ENCODE results near the gene VTI1A. TPM values are rescaled to one million over a fixed set of nuclear protein-coding genes. Genes with fewer than 3 reads are reported as not detected.

VTI1A gene
- total and polyA plus RNA-seq, 2 of the 13 experiments (the other 11 are each of a cell fraction or from before 2014, with no cell fraction given), result 11.7 to 32.7 TPM

DNA sequence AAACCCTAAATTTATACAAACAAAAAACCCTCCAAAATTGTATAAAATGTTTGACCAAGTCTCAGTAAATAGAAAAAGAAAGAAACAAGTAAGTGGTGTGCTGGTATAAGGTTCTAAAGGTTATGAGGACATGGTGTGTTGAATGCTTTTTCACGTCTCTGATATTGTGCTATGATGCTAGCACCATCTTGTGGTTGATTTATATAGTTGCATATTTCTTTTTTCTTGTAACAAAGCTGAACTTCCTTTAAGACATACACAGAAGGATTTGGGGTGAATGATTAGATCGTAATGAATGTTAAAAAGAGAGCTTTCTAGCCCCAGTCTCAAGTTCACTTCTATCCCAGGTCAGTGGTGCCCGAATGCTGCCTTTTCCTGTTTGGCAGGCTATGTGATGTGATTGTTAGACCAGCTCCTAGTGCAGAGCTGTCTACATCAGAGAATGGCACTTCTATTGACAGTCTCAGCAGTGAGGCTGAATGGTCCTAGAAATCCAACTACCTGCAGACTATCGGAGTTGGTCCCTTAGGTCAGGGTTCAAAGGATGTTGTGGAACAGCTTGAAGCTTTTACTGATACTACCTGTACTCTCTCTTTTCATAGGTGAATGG lies 25.0 kb downstream of the VTI1A start:
- Histone ChIP-seq H3K27me3 (ENCODE audit: control insufficient read depth in 1 of 2, insufficient read depth in 2 of 2, low read length in 2 of 2) (no peaks in the 10 kb centered on the region), H3K79me2 (ENCODE audit: insufficient read depth, low read length) (no peaks in the 10 kb centered on the region), H3K27ac (ENCODE audit: extremely low read length, insufficient read depth, low read length) (no peak overlapping the region), H2AFZ (ENCODE audit: low read length) (no peak overlapping the region), H3K4me1 (ENCODE audit: insufficient read depth, low read length) (peaks cover 17% of the 10 kb centered on the region), H3K4me3 (replicated peaks in 1 of 3; ENCODE audit: insufficient read depth in 1 of 3, low read depth in 2 of 3, low read length in 3 of 3) (no peak overlapping the region), H3K9ac (ENCODE audit: insufficient read depth, low read depth, low read length) (no peak overlapping the region), H3K36me3 (replicated peaks in 1 of 2; ENCODE audit: control insufficient read depth in 1 of 2, insufficient read depth in 2 of 2, low read length in 2 of 2) (peaks cover 2 to 4% of the 10 kb centered on the region in 2 experiments; a peak in 2 of 5 replicates), H3K9me3 (ENCODE audit: low read length) (no peaks in the 10 kb centered on the region), H3K4me2 (ENCODE audit: low read depth, low read length) (no peak overlapping the region), H4K20me1 (ENCODE audit: insufficient read depth, low read length) (no peaks in the 10 kb centered on the region)
- peak; percentile 49 for FAIRE-seq
- no peak for TF ChIP-seq ZNF331 (CRISPR knock-in tag; IDR thresholded peaks at IDR 0.05)
- peak; percentile 21; the same call in 1 of the 2 replicates for TF ChIP-seq FOXK1 (CRISPR knock-in tag; IDR thresholded peaks at IDR 0.05; ENCODE audit: borderline replicate concordance, low read depth)
- 0 out of 2 replicates have a peak, but pooled peaks have one; percentile 26 for TF ChIP-seq GATAD2A (CRISPR knock-in tag; IDR thresholded peaks at IDR 0.05)
- TF ChIP-seq ATF7-NPFF (CRISPR knock-in tag; IDR thresholded peaks at IDR 0.05; ENCODE audit: low read depth), result no peak
- no peak for TF ChIP-seq IKZF1 (IDR thresholded peaks at IDR 0.05)
- 0 out of 2 replicates have a peak, but pooled peaks have one; percentile 25 for TF ChIP-seq RAD21 (CRISPR knock-in tag; IDR thresholded peaks at IDR 0.05)
- no peak for TF ChIP-seq ZKSCAN5 (CRISPR knock-in tag; IDR thresholded peaks at IDR 0.05)
- TF ChIP-seq, protein P1, sequence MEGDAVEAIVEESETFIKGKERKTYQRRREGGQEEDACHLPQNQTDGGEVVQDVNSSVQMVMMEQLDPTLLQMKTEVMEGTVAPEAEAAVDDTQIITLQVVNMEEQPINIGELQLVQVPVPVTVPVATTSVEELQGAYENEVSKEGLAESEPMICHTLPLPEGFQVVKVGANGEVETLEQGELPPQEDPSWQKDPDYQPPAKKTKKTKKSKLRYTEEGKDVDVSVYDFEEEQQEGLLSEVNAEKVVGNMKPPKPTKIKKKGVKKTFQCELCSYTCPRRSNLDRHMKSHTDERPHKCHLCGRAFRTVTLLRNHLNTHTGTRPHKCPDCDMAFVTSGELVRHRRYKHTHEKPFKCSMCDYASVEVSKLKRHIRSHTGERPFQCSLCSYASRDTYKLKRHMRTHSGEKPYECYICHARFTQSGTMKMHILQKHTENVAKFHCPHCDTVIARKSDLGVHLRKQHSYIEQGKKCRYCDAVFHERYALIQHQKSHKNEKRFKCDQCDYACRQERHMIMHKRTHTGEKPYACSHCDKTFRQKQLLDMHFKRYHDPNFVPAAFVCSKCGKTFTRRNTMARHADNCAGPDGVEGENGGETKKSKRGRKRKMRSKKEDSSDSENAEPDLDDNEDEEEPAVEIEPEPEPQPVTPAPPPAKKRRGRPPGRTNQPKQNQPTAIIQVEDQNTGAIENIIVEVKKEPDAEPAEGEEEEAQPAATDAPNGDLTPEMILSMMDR (CRISPR knock-in tag; IDR thresholded peaks at IDR 0.05), result peak; percentile 77
- no peak for TF ChIP-seq FOSL1 (CRISPR knock-in tag; IDR thresholded peaks at IDR 0.05; ENCODE audit: borderline replicate concordance)
- TF ChIP-seq ZNF3 (CRISPR knock-in tag; IDR thresholded peaks at IDR 0.05), result 0 out of 2 replicates have a peak, but pooled peaks have one; percentile 59
- no peak for TF ChIP-seq ZSCAN29 (CRISPR knock-in tag; conservative IDR thresholded peaks at IDR 0.05)
- no peak for TF ChIP-seq ZNF256 (CRISPR knock-in tag; conservative IDR thresholded peaks at IDR 0.05)
- no peak for TF ChIP-seq ZNF543 (CRISPR knock-in tag; IDR thresholded peaks at IDR 0.05)
- no peak for TF ChIP-seq ELF3 (CRISPR knock-in tag; IDR thresholded peaks at IDR 0.05)
- no peak for TF ChIP-seq MLLT10 (CRISPR knock-in tag; IDR thresholded peaks at IDR 0.05)
- TF ChIP-seq SMC3 (IDR thresholded peaks at IDR 0.05; ENCODE audit: low read length), result peak; percentile 52
- peak; percentile 37; the same call in 1 of the 2 replicates for TF ChIP-seq KDM5A (IDR thresholded peaks at IDR 0.05; ENCODE audit: borderline replicate concordance, low read length)
- TF ChIP-seq, protein P2, sequence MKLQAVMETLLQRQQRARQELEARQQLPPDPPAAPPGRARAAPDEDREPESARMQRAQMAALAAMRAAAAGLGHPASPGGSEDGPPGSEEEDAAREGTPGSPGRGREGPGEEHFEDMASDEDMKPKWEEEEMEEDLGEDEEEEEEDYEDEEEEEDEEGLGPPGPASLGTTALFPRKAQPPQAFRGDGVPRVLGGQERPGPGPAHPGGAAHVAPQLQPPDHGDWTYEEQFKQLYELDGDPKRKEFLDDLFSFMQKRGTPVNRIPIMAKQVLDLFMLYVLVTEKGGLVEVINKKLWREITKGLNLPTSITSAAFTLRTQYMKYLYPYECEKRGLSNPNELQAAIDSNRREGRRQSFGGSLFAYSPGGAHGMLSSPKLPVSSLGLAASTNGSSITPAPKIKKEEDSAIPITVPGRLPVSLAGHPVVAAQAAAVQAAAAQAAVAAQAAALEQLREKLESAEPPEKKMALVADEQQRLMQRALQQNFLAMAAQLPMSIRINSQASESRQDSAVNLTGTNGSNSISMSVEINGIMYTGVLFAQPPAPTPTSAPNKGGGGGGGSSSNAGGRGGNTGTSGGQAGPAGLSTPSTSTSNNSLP (IDR thresholded peaks at IDR 0.05; ENCODE audit: low read depth, low read length), result peak; percentile 63; the same call in 1 of the 2 replicates
- TF ChIP-seq ZFP41 (CRISPR knock-in tag; IDR thresholded peaks at IDR 0.05; ENCODE audit: borderline replicate concordance), result no peak
- TF ChIP-seq STAG1 (CRISPR knock-in tag; IDR thresholded peaks at IDR 0.05), result peak; percentile 82
- TF ChIP-seq CHD4 (IDR thresholded peaks at IDR 0.05; ENCODE audit: borderline replicate concordance, low read length), result no peak
- intact Hi-C loops (cut with micrococcal nuclease; ENCODE audit: unreplicated experiment), result loop anchor here (1.0 kb wide), 1 partner anchor 913 kb away; no protein-coding TSS in a partner anchor
- in situ Hi-C loops (cut with HindIII; ENCODE audit: extremely low pct_ligation_motif_present, low pct_unique_long_range_greater_than_20kb), result loop anchor here (10.0 kb wide), 1 partner anchor 913 kb away; no protein-coding TSS in a partner anchor
- ChIA-PET POLR2A (interaction anchor here (1.2 kb wide), 1 partner anchor 25 kb away, joined by 4 read pairs; the partner anchor contains the start of gene VTI1A), CTCF (ENCODE audit: low intra/inter-chr PET ratio, low total read pairs) (interaction anchor here (1.1 kb wide), 1 partner anchor 913 kb away, joined by 4 read pairs; no protein-coding TSS in a partner anchor)
- DNase-seq (ENCODE audit: low spot score), result peak; percentile 52
- ATAC-seq, result peak; percentile 67
- no TSS peak for BruUV-seq (replicated peaks)
- WGBS (ENCODE audit: low lambda C conversion rate), result 30% methylated on average over 4 of the region's 4 CpGs

Data from HepG2 (cell line).